Neuronal stem cell (in vitro differentiated cells): Measurements from ENCODE around the gene SMARCD3.
A peak's percentile ranks its signal among the peaks of the same experiment; 100 is the strongest.

ENCODE experiments used
- DNase-seq: peaks from one replicate; pipeline ENCODE4 v3.0.0-alpha.2; 2013; ENCODE audit warnings: low spot score
- H2AFZ ChIP-seq: one replicate; pipeline ENCODE4 v1.6.1; 2013; ENCODE audit warnings: mild to moderate bottlenecking, low read length, inconsistent platforms
- H2AK5ac ChIP-seq: 2 replicates; pipeline ENCODE4 v1.6.1; 2013; ENCODE audit warnings: low read depth, mild to moderate bottlenecking, inconsistent platforms, low read length, moderate library complexity, mixed read lengths
- H2BK120ac ChIP-seq: 2 replicates; pipeline ENCODE4 v1.6.1; 2013; ENCODE audit warnings: low read depth, mild to moderate bottlenecking, inconsistent platforms, low read length, moderate library complexity, mixed read lengths
- H2BK12ac ChIP-seq: one replicate; pipeline ENCODE4 v1.6.1; 2013; ENCODE audit warnings: low read length, inconsistent platforms
- H2BK15ac ChIP-seq: 2 replicates; pipeline ENCODE4 v1.6.1; 2013; ENCODE audit warnings: mild to moderate bottlenecking, low read length, inconsistent platforms, mixed read lengths
- H2BK5ac ChIP-seq: one replicate; pipeline ENCODE4 v1.6.1; 2013; ENCODE audit warnings: inconsistent platforms, mild to moderate bottlenecking, low read length, moderate library complexity
- H3K14ac ChIP-seq: one replicate; pipeline ENCODE4 v1.6.1; 2013; ENCODE audit warnings: low read length, inconsistent platforms
- H3K18ac ChIP-seq: 2 replicates; pipeline ENCODE4 v1.6.1; 2013; ENCODE audit warnings: low read length, inconsistent platforms
- H3K23ac ChIP-seq: 2 replicates; pipeline ENCODE4 v1.6.1; 2013; ENCODE audit warnings: low read depth, mild to moderate bottlenecking, mixed read lengths, low read length, inconsistent platforms; ENCODE audit not compliant: poor library complexity
- H3K27ac ChIP-seq: replicated peaks from 3 replicates; pipeline ENCODE4 v1.5.1; 2013; ENCODE audit warnings: low read length, inconsistent platforms
- H3K27me3 ChIP-seq, 3 experiments: 2 replicates each; pipeline ENCODE4 v1.6.1; 2013; ENCODE audit warnings: low read length in 3 of 3, mild to moderate bottlenecking in 2 of 3, inconsistent platforms in 1 of 3, low read depth in 1 of 3, mixed read lengths in 1 of 3, moderate library complexity in 1 of 3; ENCODE audit not compliant: control insufficient read depth in 3 of 3, insufficient read depth in 3 of 3
- H3K36me3 ChIP-seq, 2 donors: replicated peaks in 1 of 2; 2 replicates each; pipeline ENCODE4 v1.6.1; 2013; ENCODE audit warnings: low read length in 2 of 2; ENCODE audit not compliant: control insufficient read depth in 2 of 2, insufficient read depth in 2 of 2
- H3K4ac ChIP-seq: 2 replicates; pipeline ENCODE4 v1.6.1; 2013; ENCODE audit warnings: inconsistent platforms, mild to moderate bottlenecking, low read length, moderate library complexity
- H3K4me1 ChIP-seq, 2 donors: 1 replicate in 1 of 2; 2 replicates in 1 of 2; pipeline ENCODE4 v1.6.1; 2013; ENCODE audit warnings: low read length in 2 of 2, low read depth in 1 of 2; ENCODE audit not compliant: control insufficient read depth in 2 of 2, insufficient read depth in 1 of 2
- H3K4me2 ChIP-seq: one replicate; pipeline ENCODE4 v1.6.1; 2013; ENCODE audit warnings: mild to moderate bottlenecking, low read length, inconsistent platforms; ENCODE audit not compliant: insufficient read depth, poor library complexity, severe bottlenecking
- H3K4me3 ChIP-seq, 2 donors: 2 replicates each; pipeline ENCODE4 v1.5.1; 2013; ENCODE audit warnings: low read length in 2 of 2, mild to moderate bottlenecking in 2 of 2, inconsistent platforms in 1 of 2, moderate library complexity in 1 of 2
- H3K79me1 ChIP-seq: one replicate; pipeline ENCODE4 v1.6.1; 2013; ENCODE audit warnings: low read depth, mild to moderate bottlenecking, inconsistent platforms, low read length, moderate library complexity
- H3K9ac ChIP-seq: one replicate; pipeline ENCODE4 v1.6.1; 2013; ENCODE audit warnings: mild to moderate bottlenecking, low read depth, low read length, inconsistent platforms; ENCODE audit not compliant: poor library complexity
- H3K9me3 ChIP-seq, 2 donors: replicated peaks in 1 of 2; 2 replicates each; pipeline versions ENCODE3 to v1.6.1; 2013; ENCODE audit warnings: low read length in 2 of 2, mild to moderate bottlenecking in 2 of 2, inconsistent platforms in 1 of 2, low read depth in 1 of 2, mixed read lengths in 1 of 2, moderate library complexity in 1 of 2; ENCODE audit not compliant: control insufficient read depth in 2 of 2, insufficient read depth in 1 of 2
- H4K8ac ChIP-seq: one replicate; pipeline ENCODE4 v1.6.1; 2013; ENCODE audit warnings: low read depth, mild to moderate bottlenecking, inconsistent platforms, low read length, moderate library complexity
- H4K91ac ChIP-seq: one replicate; pipeline ENCODE4 v1.6.1; 2013; ENCODE audit warnings: low read length, low read depth, mild to moderate bottlenecking, inconsistent platforms; ENCODE audit not compliant: poor library complexity
- WGBS, 2 donors: extraction: QIAGEN DNeasy Blood & Tissue Kit; methylation state at CpG; one replicate each; pipeline ENCODE4 v1.1.7; 2013; ENCODE audit warnings: missing lambda C conversion rate in 2 of 2, mixed read lengths in 1 of 2; ENCODE audit not compliant: insufficient read length in 2 of 2, insufficient replicate concordance in 1 of 2; ENCODE audit errors: extremely low coverage in 2 of 2; 5-methylcytosine and 5-hydroxymethylcytosine counted together

Gene SMARCD3

DNA sequence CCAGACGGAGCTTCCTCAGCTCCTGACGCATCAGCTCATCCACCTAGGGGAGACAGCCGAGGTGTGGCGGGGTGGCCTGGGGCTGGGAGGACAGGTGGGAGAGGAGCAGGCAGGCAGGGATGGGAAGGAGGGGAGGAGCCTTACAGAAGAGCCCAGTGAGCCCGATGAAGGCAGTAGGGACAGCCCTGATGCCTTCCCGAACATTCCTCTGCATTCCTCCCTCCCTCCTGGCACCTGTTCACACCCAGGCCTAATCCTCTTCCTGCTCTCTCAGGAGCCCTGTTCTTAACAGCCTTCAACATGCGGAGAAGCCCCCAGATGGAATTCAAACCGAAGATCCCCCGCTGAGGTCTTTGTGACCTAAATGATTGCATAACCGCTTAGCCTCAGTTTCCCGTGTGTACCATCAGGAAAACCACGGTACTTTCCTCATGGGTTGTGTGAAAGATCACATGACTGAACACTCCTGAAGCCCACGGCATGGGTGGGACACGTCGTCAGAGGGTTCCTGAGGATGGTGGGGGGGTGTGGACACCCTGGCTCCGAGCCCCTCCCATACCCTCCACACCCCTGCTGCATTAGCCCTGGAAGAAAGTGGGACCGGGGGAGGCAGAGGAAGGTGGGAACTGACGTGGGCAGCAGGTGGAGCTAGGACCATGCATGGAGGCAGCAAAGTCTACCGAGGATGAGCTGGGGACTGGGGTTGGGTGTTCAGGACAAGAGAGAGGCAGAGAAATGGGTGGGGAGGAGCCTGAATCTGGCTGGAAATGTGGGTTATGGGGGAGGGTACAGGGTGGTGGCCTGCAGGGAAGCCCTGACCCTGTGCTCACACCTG, 52.7 kb downstream of the SMARCD3 start:
- Histone ChIP-seq H3K79me1 (no peaks in the 10 kb centered on the region), H3K9me3 (no peaks in the 10 kb centered on the region), H2BK15ac (no peak overlapping the region), H3K14ac (no peak overlapping the region), H2AK5ac (no peak overlapping the region), H3K4me2 (no peak overlapping the region), H2BK5ac (no peak overlapping the region), H3K36me3 (no peaks in the 10 kb centered on the region), H4K8ac (no peak overlapping the region), H3K27me3 (peaks cover 0 to 84% (median 0%) of the 10 kb centered on the region in 3 experiments), H3K4ac (no peak overlapping the region), H2AFZ (no peak overlapping the region), H2BK120ac (no peak overlapping the region), H3K23ac (no peak overlapping the region), H3K9ac (no peak overlapping the region), H2BK12ac (no peak overlapping the region), H3K18ac (no peak overlapping the region), H3K4me3 (no peak overlapping the region), H4K91ac (no peak overlapping the region), H3K27ac (no peak overlapping the region), H3K4me1 (peaks cover 2 to 13% of the 10 kb centered on the region in 2 donors)
- WGBS, 2 donors, result no CpG with 5 or more reads among the region's 19 CpGs
- DNase-seq, result no peak

DNA sequence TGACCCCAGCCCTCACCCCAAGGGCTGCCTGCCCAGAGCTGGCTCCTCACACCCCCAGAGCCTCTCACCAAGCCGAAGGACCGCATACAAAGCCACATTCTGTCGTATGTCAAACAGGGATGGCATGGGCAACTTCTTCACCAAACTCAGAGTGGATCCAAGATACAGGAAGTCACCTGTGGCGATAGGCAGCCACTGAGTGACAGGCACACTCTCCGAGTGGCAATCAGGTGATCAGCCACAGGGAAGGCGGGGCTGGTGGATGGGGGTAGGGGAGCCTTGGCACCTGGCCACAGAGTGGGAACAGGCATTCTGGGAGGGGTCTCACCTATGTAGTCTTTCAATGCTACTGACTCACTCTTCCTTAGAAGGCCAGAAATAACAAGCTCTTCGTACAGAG, 54.3 kb downstream of the SMARCD3 start:
- Histone ChIP-seq H3K4me3 (no peak overlapping the region), H3K4me1 (peaks cover 0 to 3% of the 10 kb centered on the region in 2 donors), H3K4ac (no peak overlapping the region), H2AFZ (no peak overlapping the region), H3K4me2 (no peak overlapping the region), H2BK15ac (peak overlapping the region; percentile 24), H3K9me3 (no peaks in the 10 kb centered on the region), H3K9ac (no peak overlapping the region), H2BK12ac (no peak overlapping the region), H3K14ac (no peak overlapping the region), H2BK120ac (no peak overlapping the region), H4K91ac (no peak overlapping the region), H3K36me3 (no peaks in the 10 kb centered on the region), H3K27me3 (peaks cover 0 to 90% (median 0%) of the 10 kb centered on the region in 3 experiments), H2BK5ac (no peak overlapping the region), H3K79me1 (no peaks in the 10 kb centered on the region), H2AK5ac (peak overlapping the region; percentile 66), H4K8ac (no peak overlapping the region), H3K27ac (no peak overlapping the region), H3K18ac (no peak overlapping the region), H3K23ac (no peak overlapping the region)
- DNase-seq, result no peak
- WGBS, 2 donors, result no CpG with 5 or more reads among the region's 7 CpGs

DNA sequence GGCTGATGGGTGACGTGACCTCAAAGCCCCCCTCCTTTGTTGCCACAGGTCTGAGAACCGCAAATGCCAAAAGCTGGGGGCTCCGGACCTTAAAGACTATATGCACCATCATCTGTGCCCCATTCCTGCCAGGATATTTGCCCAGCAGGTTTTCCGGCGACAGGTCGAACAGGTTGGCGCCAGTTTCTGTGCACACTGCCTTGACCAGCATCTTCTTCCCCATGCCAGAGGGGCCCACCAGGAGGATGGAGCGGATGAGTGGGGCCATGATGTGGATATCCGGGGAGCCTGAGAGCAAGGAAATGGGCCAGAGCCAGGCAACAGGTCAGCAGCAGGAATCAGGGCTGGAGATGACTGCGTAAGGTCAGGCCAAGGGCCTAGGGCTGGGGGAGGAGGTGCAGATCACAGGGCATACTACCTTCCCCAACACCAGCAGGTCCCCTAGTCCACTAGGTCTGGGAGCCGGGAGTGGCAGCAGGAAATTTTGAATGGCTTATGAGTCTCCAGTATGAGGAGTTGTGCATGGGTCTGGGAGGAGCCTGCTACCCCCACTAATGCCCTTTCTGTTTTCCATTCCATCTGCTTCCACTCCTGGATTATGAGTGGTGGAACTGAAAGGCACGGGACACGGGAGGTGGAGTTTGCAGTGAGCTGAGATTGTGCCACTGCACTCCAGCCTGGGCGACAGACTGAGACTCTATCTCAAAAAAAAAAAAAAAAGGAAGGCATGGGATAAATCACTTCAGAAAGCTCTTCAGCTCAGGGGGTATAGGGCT, 55.1 kb downstream of the SMARCD3 start:
- no peaks in the 10 kb centered on the region for H3K36me3 ChIP-seq
- peaks cover 0 to 2% of the 10 kb centered on the region in 2 donors for H3K4me1 ChIP-seq
- no peak overlapping the region for H3K27ac ChIP-seq
- no peak overlapping the region for H3K18ac ChIP-seq
- no peak overlapping the region for H4K91ac ChIP-seq
- H2BK15ac ChIP-seq, result no peak overlapping the region
- DNase-seq, result no peak
- H3K79me1 ChIP-seq, result no peaks in the 10 kb centered on the region
- no CpG with 5 or more reads among the region's 14 CpGs for WGBS, 2 donors
- H2BK120ac ChIP-seq, result no peak overlapping the region
- peak overlapping the region; percentile 14 for H3K23ac ChIP-seq
- H3K4me2 ChIP-seq, result no peak overlapping the region
- no peak overlapping the region for H2BK12ac ChIP-seq
- no peak overlapping the region for H2BK5ac ChIP-seq
- peak overlapping the region; percentile 66 for H2AK5ac ChIP-seq
- peak overlapping the region; percentile 27 for H3K9ac ChIP-seq
- no peak overlapping the region for H3K4ac ChIP-seq
- H4K8ac ChIP-seq, result no peak overlapping the region
- no peaks in the 10 kb centered on the region for H3K9me3 ChIP-seq
- H3K4me3 ChIP-seq, result no peak overlapping the region
- peaks cover 0 to 91% (median 0%) of the 10 kb centered on the region in 3 experiments for H3K27me3 ChIP-seq
- H2AFZ ChIP-seq, result no peak overlapping the region
- peak overlapping the region; percentile 67 for H3K14ac ChIP-seq

DNA sequence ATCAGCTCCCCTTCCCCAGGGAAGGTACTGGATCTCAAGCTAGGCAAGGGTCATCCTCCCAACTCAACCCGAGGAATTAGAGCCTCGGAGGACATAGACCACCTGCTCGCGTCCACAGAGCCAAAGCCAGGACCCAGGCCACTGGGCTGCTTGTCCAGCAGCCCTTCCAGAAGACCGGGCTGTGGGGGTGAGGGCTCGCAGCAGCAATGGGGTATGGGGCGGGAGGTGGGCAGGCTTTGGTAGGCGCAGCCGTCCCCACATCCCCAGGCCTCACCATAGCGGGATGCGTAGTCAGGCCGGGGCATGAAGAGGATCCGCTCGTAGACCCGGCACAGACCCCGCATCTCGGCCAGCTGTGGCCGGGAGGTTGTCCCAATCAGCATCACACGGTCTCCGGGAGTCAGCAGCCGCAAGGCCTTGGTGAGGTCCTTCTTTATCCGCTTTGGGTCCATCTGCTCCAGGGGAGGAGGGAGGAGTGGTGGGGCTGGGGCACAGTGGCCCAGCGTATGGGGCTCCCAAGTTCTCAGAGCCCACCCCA, 56.4 kb downstream of the SMARCD3 start:
- Histone ChIP-seq H3K23ac (peak overlapping the region; percentile 2), H3K79me1 (peaks cover 1% of the 10 kb centered on the region), H3K36me3 (no peaks in the 10 kb centered on the region), H3K9me3 (no peaks in the 10 kb centered on the region), H3K4me2 (no peak overlapping the region), H3K4ac (no peak overlapping the region), H3K27me3 (peaks cover 0 to 90% (median 0%) of the 10 kb centered on the region in 3 experiments), H2BK120ac (no peak overlapping the region), H2AK5ac (peak overlapping the region; percentile 54), H4K8ac (no peak overlapping the region), H2BK15ac (peak overlapping the region; percentile 10), H3K4me3 (no peak overlapping the region), H2BK5ac (no peak overlapping the region), H4K91ac (no peak overlapping the region), H3K14ac (no peak overlapping the region), H3K9ac (no peak overlapping the region), H3K4me1 (peaks cover 0 to 2% of the 10 kb centered on the region in 2 donors), H2AFZ (no peak overlapping the region), H3K27ac (no peak overlapping the region), H3K18ac (no peak overlapping the region), H2BK12ac (no peak overlapping the region)
- DNase-seq, result no peak
- WGBS, 2 donors, result no CpG with 5 or more reads among the region's 23 CpGs
